Endodermal cell (in vitro differentiated cells): ENCODE data around the gene SLC51A. TPM values are rescaled to one million over a fixed set of nuclear protein-coding genes. Genes with fewer than 3 reads are reported as not detected.

ENCODE experiments used
- DNase-seq: peaks from one replicate; pipeline ENCODE4 v3.0.0-alpha.2; 2017
- H3K27ac ChIP-seq: 2 replicates; pipeline ENCODE4 v1.5.1; 2013; ENCODE audit warnings: mild to moderate bottlenecking, low read depth, low read length, moderate library complexity
- H3K27me3 ChIP-seq: 2 replicates; pipeline ENCODE4 v1.6.1; 2013; ENCODE audit warnings: mild to moderate bottlenecking, low read length, moderate library complexity; ENCODE audit not compliant: insufficient read depth, control insufficient read depth, poor library complexity, severe bottlenecking
- H3K36me3 ChIP-seq: 2 replicates; pipeline ENCODE4 v1.7.0; 2013; ENCODE audit warnings: mild to moderate bottlenecking, low read length, moderate library complexity; ENCODE audit not compliant: control insufficient read depth, insufficient read depth
- H3K4me1 ChIP-seq: one replicate; pipeline ENCODE4 v1.7.0; 2013; ENCODE audit warnings: low read length; ENCODE audit not compliant: control insufficient read depth, insufficient read depth
- H3K4me3 ChIP-seq: 2 replicates; pipeline ENCODE4 v1.5.1; 2013; ENCODE audit warnings: mild to moderate bottlenecking, low read length, moderate library complexity
- H3K9ac ChIP-seq: 2 replicates; pipeline ENCODE4 v1.6.1; 2013; ENCODE audit warnings: mild to moderate bottlenecking, low read length, moderate library complexity; ENCODE audit not compliant: poor library complexity, severe bottlenecking; ENCODE audit errors: extremely low read depth
- H3K9me3 ChIP-seq: 2 replicates; pipeline ENCODE4 v1.6.1; 2013; ENCODE audit warnings: mild to moderate bottlenecking, low read length, moderate library complexity; ENCODE audit not compliant: control insufficient read depth
- H3K27ac Mint-ChIP-seq: 2 replicates; pipeline ENCODE4 v1.8.0; 2020; ENCODE audit warnings: mixed read lengths
- H3K27me3 Mint-ChIP-seq: 2 replicates; pipeline ENCODE4 v1.8.0; 2021; ENCODE audit warnings: mild to moderate bottlenecking, mixed read lengths; ENCODE audit not compliant: insufficient read depth
- H3K36me3 Mint-ChIP-seq: 2 replicates; pipeline ENCODE4 v1.8.0; 2020; ENCODE audit warnings: low read depth, mixed read lengths
- H3K4me1 Mint-ChIP-seq: 2 replicates; pipeline ENCODE4 v1.8.0; 2020; ENCODE audit warnings: mixed read lengths
- H3K4me3 Mint-ChIP-seq: 2 replicates; pipeline ENCODE4 v1.8.0; 2020; ENCODE audit warnings: mild to moderate bottlenecking, moderate library complexity, mixed read lengths
- H3K9me3 Mint-ChIP-seq: 2 replicates; pipeline ENCODE4 v1.8.0; 2020; ENCODE audit warnings: mild to moderate bottlenecking, mixed read lengths
- WGBS, 2 experiments: methylation state at CpG; one replicate each; pipeline versions ENCODE4 v1.1.5 to v1.1.7; 2013; ENCODE audit warnings: missing lambda C conversion rate in 2 of 2, mixed read lengths in 1 of 2; ENCODE audit not compliant: insufficient coverage in 1 of 2, insufficient read length in 1 of 2; 5-methylcytosine and 5-hydroxymethylcytosine counted together
- total RNA-seq, 2 donors: library from RNA; stranded (reverse); fragmentation: NEBNext Ultra II Directional in 1 of 2; extraction: Animal tissue kit (Norgen Biotek cat#: 25700) in 1 of 2; gene quantifications; 2 replicates in 1 of 2; 3 replicates in 1 of 2; pipeline ENCODE4 v1.2.1, GENCODE V29; 2021
- TF ChIP-seq, protein P1 (sequence below): fragments of 200-600 bp; sonication (generic); conservative IDR thresholded peaks from 2 replicates; pipeline ENCODE4 v1.5.0; 2021; ENCODE audit warnings: antibody characterized with exemption, mild to moderate bottlenecking

SLC51A gene
- total RNA-seq, 2 donors from 2014 or later: 1.9 to 2.0 TPM

DNA sequence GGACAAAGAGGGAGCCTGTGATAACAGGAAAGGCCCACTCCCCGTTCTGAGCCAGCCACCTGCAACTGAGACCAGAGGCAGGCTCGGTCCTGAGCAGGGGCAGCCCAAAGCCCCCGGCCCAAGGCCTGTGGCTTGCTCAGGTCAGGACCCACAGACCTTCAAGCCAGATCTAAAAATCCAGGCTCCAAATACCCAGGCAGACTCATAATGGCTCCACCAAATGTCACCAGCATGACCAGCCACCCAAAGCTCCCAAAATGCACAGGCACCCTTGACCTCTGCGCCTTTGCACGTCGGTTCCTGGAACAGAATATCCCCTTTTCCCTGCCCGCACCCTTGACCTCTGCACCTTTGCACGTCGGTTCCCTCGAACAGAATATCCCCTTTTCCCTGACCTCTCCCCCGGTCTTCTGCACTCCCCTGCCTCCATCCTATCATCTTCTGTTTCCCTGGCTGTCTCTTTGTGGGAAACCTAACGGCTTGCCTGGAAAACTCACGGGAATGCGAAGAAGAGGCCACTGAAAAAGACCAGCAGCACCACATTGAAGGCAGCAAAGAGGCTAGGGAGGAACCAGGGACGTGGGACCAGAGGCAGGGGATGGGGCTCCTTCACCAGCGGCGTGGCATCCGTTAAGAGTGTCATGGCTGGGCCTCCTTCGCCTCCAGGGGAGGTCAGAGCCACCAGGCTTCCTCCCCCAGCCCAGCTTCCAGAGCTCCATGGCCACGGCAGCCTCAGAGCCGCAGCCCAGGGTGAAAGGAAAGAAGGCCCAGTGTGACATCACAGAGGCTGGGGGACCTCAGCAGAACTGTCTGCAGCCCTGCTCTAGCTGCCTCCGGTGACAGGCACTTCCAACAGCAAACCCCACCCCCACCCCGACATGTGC is 5.4 kb upstream of the SLC51A start, which contains the start of gene ZDHHC19:
TSS of gene ZDHHC19 (minus strand) at position 728 of the 884 bp plus-strand sequence. CDS start at position 643, 85 bp downstream.
- peaks cover 6% of the 10 kb centered on the region for H3K27me3 ChIP-seq
- H3K4me1 ChIP-seq: no peaks in the 10 kb centered on the region
- H3K9me3 ChIP-seq: no peaks in the 10 kb centered on the region
- WGBS, 2 experiments: 85 to 88% methylated on average over 16 to 23 of the region's 23 CpGs
- Mint-ChIP-seq H3K36me3 (no peaks in the 10 kb centered on the region), H3K27me3 (peaks cover 28% of the 10 kb centered on the region), H3K4me3 (no peak within 1 kb of the TSS), H3K27ac (no peak within 1 kb of the TSS), H3K9me3 (no peaks in the 10 kb centered on the region), H3K4me1 (peaks cover 3% of the 10 kb centered on the region)
- H3K27ac ChIP-seq: no peak within 1 kb of the TSS
- TF ChIP-seq, protein P1, sequence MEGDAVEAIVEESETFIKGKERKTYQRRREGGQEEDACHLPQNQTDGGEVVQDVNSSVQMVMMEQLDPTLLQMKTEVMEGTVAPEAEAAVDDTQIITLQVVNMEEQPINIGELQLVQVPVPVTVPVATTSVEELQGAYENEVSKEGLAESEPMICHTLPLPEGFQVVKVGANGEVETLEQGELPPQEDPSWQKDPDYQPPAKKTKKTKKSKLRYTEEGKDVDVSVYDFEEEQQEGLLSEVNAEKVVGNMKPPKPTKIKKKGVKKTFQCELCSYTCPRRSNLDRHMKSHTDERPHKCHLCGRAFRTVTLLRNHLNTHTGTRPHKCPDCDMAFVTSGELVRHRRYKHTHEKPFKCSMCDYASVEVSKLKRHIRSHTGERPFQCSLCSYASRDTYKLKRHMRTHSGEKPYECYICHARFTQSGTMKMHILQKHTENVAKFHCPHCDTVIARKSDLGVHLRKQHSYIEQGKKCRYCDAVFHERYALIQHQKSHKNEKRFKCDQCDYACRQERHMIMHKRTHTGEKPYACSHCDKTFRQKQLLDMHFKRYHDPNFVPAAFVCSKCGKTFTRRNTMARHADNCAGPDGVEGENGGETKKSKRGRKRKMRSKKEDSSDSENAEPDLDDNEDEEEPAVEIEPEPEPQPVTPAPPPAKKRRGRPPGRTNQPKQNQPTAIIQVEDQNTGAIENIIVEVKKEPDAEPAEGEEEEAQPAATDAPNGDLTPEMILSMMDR: no peak
- DNase-seq: no peak
- no peak within 1 kb of the TSS for H3K4me3 ChIP-seq
- H3K9ac ChIP-seq: no peak within 1 kb of the TSS
- H3K36me3 ChIP-seq: no peaks in the 10 kb centered on the region

DNA sequence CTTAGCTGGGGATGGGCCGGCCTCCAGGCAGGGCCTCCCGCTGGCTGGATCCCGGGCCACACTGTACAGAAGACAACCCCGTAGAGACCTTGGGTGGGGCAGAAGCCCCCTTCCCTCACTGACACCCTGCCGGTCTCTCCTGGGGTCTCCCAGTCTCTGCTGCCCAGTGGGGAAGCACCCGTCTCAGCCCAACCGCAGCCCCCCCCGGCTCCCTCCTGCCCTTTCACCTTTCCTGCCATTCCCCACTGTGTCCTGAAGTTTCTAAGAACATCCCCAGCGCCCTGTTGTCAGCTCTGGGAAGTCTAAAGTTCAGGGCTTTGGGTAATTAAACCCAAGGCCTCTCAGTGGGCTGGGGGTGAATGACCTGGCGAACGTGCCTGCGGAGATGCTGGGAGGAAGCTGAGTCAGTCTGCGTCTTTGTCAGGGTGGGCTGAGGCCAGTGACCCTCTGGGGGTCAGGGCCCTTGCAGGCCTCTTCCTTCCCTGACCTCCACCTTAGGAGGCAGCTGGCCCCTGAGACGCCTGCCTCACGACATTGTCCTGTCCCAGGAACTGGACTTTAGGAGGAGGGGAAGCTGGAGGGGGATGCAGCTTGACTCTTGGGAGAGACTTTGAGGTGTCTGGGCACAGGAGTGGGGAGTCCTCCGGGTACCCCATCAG is 1.4 kb upstream of the SLC51A start:
- H3K27ac ChIP-seq: no peak overlapping the region
- no peaks in the 10 kb centered on the region for H3K9me3 ChIP-seq
- no peak overlapping the region for H3K4me3 ChIP-seq
- H3K27me3 Mint-ChIP-seq: peaks cover 15% of the 10 kb centered on the region
- no peaks in the 10 kb centered on the region for H3K36me3 ChIP-seq
- H3K4me1 ChIP-seq: peaks cover 6% of the 10 kb centered on the region
- H3K27ac Mint-ChIP-seq: no peak overlapping the region
- no peak overlapping the region for H3K4me3 Mint-ChIP-seq
- TF ChIP-seq, protein P1: no peak
- whole genome bisulfite sequencing, 2 experiments: 83 to 84% methylated on average over 10 to 16 of the region's 16 CpGs
- H3K9ac ChIP-seq: no peak overlapping the region
- H3K9me3 Mint-ChIP-seq: no peaks in the 10 kb centered on the region
- no peaks in the 10 kb centered on the region for H3K36me3 Mint-ChIP-seq
- DNase-seq: no peak
- H3K4me1 Mint-ChIP-seq: peaks cover 9% of the 10 kb centered on the region
- no peaks in the 10 kb centered on the region for H3K27me3 ChIP-seq

DNA sequence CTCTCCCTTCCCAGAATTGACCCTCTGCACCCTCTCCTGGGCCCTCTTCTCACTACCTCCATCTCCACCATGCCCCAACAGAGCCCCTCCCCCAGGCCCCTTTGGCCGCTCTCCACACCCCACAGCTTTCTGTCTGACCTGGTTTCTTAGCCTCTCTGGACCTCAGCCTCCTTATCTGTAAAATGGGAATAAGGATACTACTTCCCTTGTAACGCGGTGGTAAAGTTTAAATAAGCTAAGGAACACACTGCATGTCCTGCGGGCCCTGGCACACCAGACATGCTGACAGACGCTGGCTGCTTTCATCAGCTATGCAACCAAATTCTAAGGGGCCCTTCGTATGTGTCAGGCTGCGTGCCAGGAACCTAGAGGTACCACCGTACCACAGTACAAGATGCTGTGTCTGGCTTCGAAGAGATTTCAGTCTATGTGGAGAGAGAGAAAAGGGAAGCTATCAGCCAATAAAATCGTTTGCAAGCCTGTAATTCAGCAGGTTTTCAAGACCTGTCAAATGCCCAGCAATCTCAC is 777 bp upstream of the SLC51A start:
- Mint-ChIP-seq H3K27ac (no peak overlapping the region), H3K27me3 (peaks cover 10% of the 10 kb centered on the region)

More for the DNA sequence above, 777 bp upstream of the SLC51A start:
- no peaks in the 10 kb centered on the region for H3K36me3 ChIP-seq
- no peaks in the 10 kb centered on the region for H3K36me3 Mint-ChIP-seq
- TF ChIP-seq, protein P1: no peak
- H3K9ac ChIP-seq: no peak overlapping the region
- H3K9me3 ChIP-seq: no peaks in the 10 kb centered on the region
- H3K27me3 ChIP-seq: no peaks in the 10 kb centered on the region
- no peak overlapping the region for H3K27ac ChIP-seq
- peaks cover 9% of the 10 kb centered on the region for H3K4me1 Mint-ChIP-seq
- WGBS, 2 experiments: 90 to 95% methylated on average over 7 to 10 of the region's 10 CpGs
- no peak overlapping the region for H3K4me3 ChIP-seq
- H3K4me1 ChIP-seq: peaks cover 6% of the 10 kb centered on the region
- DNase-seq: no peak
- no peaks in the 10 kb centered on the region for H3K9me3 Mint-ChIP-seq
- no peak overlapping the region for H3K4me3 Mint-ChIP-seq
